Stimulated activated naive CD4-positive, alpha-beta T cell treated with Interleukin-2 at 50 U/mL for 16 hours (primary cell): ENCODE results near the gene ROR2.

Experiments
- DNase-seq: peaks from one replicate; lab custom pipeline; 2025; lab: John Stamatoyannopoulos, UW

Gene ROR2

DNA sequence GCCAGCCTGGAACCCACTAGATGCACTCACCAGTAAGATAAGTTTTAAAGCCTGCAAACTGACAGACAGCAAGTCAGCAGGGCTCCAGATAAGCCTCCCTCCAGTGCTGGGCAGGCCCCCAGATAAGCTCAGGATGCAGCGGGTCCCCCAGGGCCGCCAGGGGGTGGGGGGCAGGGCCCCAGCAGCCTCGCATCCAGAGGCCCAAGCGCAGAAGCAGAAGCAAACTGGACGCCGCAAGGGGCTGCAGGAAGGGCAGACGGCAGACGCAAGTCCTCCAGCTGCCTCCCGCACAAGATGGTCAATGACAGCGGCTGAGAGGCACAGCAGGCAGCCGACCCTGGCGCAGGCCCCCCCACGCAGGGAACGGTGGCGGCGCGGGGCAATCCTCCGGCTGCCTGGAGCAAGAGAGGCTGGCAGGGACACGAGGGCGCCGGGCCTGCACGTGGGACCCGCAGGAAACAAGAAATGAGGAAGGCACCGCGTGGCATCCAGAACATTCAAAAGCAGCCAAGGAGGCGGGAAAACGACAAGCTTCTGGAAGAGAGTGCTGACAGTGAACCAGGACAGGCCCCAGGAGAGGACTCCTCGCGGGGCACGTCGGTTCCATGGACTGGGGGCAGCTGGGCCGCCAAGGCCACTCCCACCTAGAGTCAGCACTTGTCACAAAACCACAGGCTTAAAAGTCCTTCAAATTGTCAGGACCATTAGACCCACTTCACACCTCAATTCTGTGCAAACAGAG, 49.8 kb downstream of the ROR2 start:
- DNase-seq: no peak

DNA sequence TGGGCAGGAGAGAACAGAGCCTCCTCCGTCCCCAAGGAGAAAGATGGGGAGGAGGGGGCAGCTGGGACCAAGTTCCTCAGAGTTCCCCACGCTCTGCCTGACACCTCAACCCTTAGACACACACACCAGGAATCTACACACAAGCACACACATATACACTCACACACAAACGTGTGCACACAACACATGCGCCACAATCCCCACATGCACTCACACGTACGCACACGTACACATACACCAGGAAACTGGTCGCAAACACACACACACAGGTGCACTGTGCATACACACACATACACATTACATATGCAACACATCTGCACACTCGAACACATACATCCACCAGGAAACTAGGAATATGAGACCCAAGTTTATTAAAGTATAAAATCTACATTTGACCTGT, 50.4 kb downstream of the ROR2 start:
- no peak for DNase-seq

DNA sequence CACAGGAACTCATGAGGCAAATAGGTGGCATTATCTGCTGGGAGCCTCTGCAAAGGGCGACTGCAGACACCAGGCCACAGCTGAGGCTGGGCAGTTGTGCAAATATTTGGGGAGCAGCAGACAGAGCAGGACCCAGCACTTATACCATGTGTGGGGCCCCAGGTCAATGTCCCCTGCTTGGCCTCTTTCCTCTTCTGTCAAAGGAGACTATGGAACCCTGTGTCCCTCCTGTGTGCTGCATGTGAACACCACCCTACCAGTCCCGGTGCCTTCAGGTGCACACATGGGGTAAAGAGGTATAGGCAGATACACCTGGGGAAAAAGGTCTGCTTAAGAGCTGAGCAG, 50.8 kb downstream of the ROR2 start:
- DNase-seq: no peak

DNA sequence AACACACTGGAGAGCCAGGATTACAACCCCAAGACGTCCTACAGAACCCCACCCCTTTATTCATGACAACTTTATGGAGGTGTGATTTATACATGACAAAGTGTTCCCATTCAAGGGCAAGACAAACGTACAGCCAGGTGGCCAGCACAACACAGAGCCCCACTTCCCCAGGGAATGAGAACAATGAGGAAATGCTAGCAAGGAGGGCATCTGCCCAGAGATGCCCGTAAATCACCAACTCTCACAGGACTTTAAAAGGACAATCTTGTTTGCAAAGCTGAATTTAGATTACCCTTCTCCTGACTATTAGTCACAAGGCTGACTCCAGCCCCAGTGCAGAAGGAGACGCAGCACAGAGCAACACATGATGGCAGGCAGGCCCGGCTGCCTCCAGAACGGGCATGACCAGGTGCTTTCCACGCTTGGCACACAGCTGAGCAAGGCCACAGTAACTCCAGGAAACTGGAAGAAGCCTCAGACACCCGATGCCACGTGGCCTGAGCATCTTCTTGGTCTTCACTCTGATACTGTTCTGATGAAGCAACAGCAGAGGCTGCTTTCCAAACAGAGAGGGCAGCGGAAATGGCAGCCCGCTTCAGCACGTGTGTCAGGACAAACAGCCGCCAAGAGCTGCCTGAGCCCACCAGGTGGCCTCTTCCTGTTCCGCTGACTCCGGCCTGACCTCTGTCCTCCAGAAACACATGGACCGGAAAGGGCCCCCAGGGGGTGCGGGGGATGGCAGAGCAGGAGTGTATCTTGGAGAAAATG, 51.4 kb downstream of the ROR2 start:
- no peak for DNase-seq

DNA sequence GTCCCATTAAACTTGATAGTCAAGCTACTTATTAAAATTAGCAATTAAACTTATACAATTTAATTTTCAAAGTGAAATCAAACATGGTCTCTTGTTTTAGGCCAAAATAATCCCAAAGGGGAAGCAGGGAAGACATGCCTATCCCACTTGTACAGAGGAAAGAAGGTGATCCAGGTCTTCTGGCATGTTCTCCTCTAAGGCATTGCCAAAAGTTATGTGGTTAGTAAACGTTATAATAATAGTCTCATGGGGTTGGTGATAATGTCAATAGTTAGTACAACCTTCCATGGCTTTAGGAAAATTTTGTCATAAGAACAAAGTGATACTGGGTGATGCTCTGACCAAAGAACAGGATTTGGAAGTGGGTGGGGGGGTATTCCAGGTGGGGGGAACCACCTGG, 52.8 kb downstream of the ROR2 start:
- no peak for DNase-seq

DNA sequence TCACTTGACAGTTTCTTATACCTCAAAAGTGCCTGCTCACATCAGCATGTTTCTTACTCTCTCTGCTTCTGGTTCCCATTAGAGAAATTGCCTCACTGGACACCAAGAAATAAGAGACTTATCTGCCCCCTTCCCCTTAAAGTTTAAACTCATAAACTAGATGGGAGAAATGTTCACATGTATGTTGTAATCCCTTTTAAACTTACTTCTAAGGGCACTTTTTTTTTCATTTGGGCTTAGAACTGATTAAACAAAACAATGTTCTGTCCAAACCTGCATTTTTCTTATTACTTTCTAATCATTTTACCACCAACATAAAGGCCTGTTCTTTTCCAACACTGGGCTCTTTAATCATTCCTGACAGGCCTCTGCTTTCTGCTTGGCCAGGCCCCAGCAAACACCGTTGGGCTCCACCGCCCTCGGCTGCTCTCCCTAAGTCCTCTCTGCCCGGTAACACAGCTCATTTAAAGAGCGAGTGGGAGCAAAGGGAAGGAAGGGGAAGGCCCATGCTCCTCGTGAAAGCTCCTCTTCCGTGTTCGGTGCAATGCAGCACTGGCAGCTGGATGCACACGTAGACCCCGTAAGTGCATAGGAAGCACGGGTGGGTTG, 53.4 kb downstream of the ROR2 start:
- DNase-seq: no peak

DNA sequence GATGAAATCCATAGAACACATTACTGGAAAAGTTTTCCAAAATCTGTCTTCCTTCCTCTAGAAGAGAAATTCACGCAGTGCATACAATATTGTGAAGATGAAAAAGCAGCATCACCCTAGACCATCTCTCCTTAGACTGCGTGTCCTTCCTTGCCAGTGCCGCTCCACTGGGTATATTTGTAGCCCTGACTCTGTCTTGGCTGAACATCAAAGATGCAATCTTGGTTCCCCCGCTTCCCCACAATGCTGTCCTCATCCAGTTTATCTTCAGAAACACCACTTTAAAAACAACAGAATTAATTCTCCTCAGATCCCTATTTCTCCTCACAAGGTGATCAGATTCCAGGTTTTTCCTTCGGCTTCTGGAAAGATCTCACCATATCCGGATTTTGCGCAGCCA, 53.9 kb downstream of the ROR2 start:
- no peak for DNase-seq

DNA sequence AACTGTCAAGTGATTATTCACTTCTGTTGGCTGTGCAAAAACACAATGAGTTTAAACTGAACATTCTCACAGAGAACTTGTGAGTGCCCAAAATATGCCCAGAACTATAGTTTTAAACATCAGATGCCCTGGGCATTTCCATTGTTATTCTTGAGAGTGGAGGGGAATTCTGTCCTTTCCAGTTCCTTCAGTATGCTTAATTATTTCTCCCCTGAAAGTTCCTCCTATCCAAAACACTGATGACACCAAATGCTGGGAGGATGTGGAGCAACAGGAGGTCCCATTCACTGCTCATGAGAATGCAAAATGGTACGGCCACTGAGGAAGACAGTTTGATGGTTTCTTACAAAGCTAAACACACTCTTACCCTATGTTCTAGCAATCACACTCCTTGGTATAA, 55.5 kb downstream of the ROR2 start:
- no peak for DNase-seq

DNA sequence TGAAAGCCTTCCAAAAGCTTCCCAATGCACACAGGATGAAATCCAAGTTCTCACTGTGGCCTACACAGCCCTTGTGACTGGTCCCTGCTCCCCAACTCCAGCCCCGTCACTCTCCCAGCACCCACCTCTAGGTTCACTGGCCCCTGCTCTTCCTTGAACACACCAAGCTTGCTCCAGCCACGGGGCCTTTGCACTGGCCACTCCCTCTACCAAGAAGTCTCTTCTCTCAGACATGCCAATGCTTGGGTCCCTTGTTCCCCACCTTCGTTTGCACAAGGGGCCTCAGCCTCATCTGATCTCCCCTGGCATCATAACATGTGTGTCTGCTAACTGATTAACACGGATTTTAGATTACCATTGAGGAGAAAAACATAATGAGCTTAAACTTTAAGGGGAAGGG, 56.0 kb downstream of the ROR2 start:
- DNase-seq: no peak

DNA sequence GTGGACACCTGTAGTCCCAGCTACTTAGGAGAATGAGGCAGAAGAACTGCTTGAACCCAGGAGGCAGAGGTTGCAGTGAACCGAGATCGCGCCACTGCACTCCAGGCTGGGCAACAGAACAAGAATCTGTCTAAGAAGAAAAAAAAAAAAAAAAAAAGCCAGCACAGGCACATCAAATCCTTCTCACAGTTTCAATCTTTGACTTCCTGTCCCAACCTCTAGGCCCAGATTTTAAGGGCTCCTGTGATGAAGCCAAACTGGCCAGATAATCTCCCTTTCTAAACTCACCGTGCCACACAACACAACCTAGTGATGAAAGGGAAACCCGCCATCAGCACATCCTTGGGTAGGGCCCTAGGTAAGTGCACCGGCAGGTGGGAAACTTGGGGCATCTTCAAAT, 58.1 kb downstream of the ROR2 start:
- no peak for DNase-seq

DNA sequence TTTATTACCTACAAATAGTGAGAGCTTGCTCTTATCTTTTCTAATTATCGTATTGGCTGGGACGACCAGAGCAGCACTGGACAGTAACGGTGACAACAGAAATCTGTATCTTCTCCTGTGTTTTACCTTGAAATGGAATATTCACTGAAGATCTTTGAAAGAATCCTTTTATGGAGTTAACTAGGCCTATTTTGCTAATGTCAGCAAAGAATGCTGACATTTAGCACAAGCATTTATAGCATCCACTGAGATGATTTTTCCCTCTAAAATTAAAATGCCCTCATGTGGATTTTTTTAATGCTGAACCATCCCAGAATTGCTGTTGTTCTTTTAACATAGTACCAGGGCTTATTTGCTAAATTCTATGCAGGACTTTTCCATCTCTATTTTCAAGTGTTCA, 59.4 kb downstream of the ROR2 start:
- no peak for DNase-seq

DNA sequence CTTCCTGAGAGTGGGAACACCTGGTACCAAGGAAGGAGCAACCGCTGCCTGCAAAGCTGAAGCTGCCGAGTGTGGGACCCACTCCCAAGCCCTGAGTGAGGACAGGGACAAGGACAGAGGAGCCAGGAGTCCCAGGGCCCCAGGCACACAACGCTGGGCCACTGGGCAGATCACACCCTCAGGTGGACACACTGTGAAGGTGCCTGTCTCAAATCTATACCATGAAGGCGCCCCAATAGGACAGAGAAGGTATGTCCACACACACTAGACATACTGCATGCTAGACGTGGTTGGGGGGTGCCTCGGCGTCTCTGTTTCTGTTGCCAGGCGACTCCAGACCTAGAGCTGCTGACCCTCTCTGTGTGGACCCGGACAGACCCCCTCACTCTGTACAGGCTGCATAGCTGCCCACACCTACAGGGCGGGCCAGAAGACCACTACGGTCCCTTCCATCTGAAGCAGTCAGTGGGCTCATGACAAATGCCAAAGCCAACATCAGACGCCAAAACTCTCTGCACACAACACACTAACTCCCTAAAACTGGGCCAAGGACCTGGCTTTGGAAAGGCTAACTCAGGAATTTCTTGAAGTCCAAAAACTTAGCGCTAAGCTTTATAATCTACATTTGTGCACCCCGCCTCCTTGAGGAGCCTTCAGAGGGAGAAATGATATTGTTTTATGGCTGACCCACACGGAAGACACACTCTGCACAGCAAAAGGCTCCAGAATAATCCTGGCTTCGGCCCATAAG, 60.7 kb downstream of the ROR2 start:
- no peak for DNase-seq

DNA sequence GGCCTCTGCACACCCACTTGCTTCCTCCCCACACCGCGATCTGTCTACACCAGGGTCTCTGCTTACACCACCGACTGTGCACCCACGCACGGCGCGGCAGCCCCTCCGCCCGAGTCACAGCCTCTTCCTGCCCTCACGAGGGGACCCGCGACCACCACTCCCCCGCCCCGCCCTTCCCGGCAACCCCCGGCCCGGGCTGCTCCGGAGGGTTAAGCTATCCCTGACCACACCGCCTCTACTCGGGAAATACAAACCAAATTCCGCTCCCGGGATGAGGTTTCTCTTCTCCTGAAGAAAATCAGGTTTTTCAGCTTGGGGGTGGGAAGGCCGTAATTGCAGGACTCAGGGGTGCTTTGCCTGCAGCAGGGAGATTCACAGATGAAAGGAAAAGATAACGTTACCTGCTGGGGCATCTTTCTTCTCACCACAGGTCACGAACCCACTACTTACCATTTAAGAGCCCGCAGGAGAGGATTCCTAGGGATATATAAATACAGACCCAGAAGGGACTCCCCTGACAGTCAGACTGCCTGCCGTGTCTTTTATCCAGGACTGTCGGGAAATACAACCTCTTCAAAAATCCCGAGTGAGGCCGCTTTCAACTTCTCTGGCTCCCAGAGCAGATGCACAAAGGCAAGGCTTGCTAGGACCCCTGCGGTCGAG, 63.5 kb downstream of the ROR2 start:
- no peak for DNase-seq

DNA sequence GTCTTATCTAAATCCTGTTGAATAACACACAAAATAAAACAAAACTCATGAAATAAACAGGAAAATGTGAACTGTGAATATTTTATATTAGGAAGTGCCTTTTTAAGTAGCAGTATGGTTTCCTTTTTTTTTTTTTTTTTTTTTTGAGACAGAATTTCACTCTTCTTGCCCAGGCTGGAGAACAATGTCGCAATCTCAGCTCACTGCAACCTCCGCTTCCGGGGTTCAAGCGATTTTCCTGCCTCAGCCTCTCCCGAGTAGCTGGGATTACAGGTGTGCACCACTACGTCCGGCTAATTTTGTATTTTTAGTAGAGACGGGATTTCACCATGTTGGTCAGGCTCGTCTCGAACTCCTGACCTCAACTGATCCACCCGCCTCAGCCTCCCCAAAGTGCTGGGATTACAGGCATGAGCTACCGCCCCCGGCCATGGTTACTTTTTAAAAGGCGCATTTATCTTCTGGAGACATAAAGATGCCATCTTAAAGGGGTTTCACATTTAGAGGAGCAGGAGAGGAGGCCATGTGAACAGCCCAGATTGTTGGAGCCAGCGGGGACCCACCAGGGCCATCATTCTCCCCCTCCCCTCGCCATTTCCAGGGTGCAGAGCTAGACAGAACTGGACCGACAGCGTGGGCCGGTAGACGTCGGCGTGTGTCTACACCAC, 64.1 kb downstream of the ROR2 start:
- DNase-seq: no peak

DNA sequence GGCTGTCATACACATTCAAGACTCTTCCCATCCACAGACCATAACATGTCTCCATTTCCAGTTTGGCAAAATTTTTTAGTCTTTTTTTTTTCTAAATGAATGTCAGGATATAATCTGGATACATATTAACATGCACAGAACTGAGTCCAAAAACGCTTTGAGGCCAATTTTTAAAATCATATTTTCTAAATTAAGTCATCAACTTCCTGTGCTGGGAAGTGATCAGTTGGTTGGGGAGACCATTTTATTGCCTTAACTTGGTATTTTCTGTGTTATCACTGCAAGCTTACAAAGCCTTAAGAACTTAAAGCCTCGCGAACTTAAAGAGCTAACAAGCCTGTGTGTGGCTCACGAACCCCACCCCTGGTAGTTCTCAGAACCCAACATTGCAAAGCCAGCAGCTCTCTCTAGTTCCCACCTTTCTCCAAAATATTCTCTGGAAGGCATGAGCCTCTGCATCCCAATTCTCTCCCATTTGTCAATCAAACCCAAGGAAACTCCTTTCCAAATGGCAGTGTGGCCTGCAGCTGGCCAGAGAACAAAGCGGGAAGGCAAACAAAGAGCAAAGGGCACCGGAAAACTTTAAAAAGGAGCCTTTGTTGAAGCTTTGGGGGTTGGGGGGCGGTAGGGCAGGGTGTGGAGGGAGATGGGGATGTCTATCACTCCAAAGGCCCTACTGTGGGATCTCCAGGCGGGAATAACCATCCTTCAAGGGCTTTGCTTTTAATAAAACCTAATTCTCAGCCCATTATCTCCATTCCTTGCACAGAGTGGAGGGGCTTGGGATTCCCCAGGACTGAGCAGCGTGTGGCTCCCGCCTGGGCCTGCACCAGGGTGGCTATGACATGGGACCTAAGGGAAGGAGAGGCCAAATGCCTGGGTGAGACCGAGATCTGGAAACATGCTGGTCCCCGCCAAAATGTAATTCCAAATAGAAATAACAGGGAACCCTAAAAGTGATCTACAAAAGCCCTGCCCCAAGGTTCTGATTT, 65.0 kb downstream of the ROR2 start:
- DNase-seq: no peak

DNA sequence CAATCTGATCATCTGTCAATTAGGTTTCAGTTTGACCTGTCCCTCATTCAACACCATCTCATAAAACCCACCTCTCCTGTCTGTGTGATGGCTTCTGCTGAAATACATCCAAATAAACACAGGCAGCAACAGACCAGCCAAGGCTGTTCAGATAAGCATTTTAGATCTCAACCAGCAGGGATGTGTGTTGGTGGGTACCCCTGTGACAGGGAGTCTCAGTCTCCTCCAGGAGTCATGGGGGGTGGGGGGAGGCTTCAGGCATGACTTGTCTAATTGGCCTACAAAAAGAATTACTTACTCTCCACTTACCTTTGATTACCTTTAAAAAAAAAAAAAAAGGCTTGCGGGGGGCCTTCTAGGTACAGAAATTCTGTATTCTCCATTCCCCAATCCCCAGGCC, 65.9 kb downstream of the ROR2 start:
- no peak for DNase-seq

DNA sequence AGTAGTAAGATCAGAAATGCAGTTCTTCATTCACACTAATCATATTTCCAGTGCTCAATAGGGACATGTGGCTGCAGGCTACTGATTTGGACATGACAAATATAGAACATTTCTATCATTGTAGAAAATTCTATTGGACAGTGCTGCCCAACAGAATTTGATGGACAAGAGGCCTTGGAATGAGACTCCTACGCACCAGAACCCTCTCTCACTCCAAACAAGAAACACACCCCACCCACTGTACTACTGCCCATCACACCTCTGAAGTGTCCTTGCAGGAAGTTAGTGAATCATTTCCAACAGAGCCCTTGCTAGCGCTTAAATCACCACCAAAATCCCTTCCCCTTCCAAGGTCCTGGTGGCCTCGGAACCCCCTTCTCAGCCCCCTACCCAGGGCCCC, 66.5 kb downstream of the ROR2 start:
- DNase-seq: no peak

DNA sequence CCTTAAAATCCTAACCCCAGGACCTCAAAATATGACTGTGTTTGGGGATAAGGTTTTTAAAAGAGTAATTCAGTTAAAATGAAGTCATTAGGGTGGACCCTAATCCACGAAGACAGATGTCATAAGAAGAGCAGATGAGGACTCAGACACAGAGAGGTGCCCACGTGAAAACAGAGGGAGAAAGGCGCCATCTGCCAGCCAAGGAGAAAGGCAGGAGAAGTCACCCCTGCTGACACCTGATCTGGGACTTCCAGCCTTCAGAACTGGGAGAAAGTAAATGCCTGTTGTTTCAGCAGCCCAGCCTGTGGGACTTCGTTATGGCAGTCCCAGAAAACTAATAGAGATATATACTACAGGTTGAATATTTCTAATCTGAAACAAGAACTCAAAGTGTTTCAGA, 67.4 kb downstream of the ROR2 start:
- no peak for DNase-seq

DNA sequence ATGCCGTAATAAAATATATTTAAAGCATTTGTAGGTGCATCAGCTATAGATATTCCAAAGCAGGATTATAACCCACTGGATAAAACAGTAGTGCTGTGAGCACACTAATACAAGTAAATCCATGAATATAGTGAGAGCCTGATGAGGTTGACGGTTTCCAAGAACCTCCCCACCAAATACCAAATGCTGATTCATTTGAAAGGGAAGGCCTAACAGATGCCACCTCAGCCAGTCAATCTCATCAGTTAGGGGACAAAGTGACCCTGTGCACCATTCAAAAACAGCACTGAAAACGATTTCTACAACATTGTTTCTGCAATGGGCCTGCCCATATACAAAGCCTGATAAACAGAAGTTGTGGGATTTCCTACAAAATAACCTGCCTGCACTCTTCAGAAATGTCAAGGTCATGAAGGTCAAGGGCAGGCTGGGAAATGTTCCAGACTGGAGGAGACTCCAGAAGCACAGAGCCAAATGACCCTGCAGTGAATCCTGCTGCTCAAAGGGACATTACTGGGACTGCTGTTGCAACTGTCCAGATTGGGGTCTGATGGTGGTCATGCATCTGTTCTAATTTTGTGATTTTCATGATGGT, 69.6 kb downstream of the ROR2 start:
- DNase-seq: no peak

DNA sequence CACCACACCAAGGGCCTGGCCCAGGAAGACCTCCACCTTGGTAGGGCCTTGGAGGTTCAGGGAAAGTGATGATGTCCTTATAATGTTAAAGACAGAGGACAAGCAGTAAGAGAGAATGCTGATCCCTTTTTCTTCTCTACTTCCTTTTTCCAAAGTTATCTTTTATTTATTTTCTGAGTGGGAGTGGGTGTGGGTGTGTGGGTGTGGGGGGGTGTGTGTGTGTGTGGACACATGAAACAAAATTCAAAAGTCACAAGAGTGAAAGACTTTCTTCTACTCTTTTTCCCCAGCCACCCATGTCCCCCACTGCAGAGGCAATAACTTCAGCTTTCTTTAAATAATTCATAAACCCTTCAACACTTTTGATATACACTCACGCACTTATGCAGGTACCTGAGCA, 70.8 kb downstream of the ROR2 start:
- DNase-seq: no peak
